Prostate gland (tissue), 2 donors: Measurements from ENCODE around the gene PYROXD2. TPM values are rescaled to one million over a fixed set of nuclear protein-coding genes. Genes with fewer than 3 reads are reported as not detected.

Source experiments
- DNase-seq: peaks from one replicate; pipeline ENCODE4 v3.0.0-alpha.2; 2019; ENCODE audit warnings: low spot score
- H3K27ac ChIP-seq, 2 donors: fragments of 200-600 bp; sonication (generic); 2 replicates each; pipeline ENCODE4 v1.5.1; 2017 to 2019
- H3K27me3 ChIP-seq: fragments of 200-600 bp; sonication (generic); replicated peaks from 2 replicates; pipeline ENCODE4 v1.5.1; 2019; ENCODE audit not compliant: insufficient read depth
- H3K36me3 ChIP-seq, 2 donors: fragments of 200-600 bp; sonication (generic); 1 replicate in 1 of 2; 2 replicates in 1 of 2; pipeline versions ENCODE4 v1.5.1 to v1.8.1; 2017 to 2019
- H3K4me1 ChIP-seq: fragments of 200-600 bp; sonication (generic); replicated peaks from 2 replicates; pipeline ENCODE4 v1.5.1; 2019
- H3K4me3 ChIP-seq, 2 donors: fragments of 200-600 bp; sonication (generic); 2 replicates each; pipeline ENCODE4 v1.5.1; 2017 to 2019
- H3K9me3 ChIP-seq: fragments of 200-600 bp; sonication (generic); 2 replicates; pipeline ENCODE4 v1.5.1; 2017
- CTCF ChIP-seq, 4 experiments: fragments of 200-600 bp in 2 of 4; fragments of 450-650 bp in 2 of 4; sonication (generic) in 2 of 4; IDR thresholded peaks; 1 replicate in 3 of 4; 2 replicates in 1 of 4; pipeline ENCODE4 v1.5.1; 2016 to 2019; ENCODE audit warnings: antibody characterized with exemption in 4 of 4, mild to moderate bottlenecking in 2 of 4, moderate library complexity in 2 of 4
- POLR2A ChIP-seq: fragments of 450-650 bp; IDR thresholded peaks from one replicate; pipeline ENCODE4 v1.6.1; 2016; ENCODE audit warnings: antibody characterized with exemption, mild to moderate bottlenecking
- POLR2AphosphoS5 ChIP-seq: sonication (generic); formaldehyde crosslinking; IDR thresholded peaks from one replicate; pipeline ENCODE4 v1.6.1; 2017; ENCODE audit warnings: antibody characterized with exemption
- WGBS: methylation state at CpG from one replicate; pipeline ENCODE4 v1.1.5; 2018; 5-methylcytosine and 5-hydroxymethylcytosine counted together
- intact Hi-C: fragments of 100-400 bp; cut with DNase I; formaldehyde crosslinking; loops from one replicate; pipeline ENCODE4 v1.14.2; 2022
- total RNA-seq, 2 donors: library from RNA; depleted of rRNA; stranded (reverse); fragments of >200 nt; gene quantifications; one replicate each; pipeline ENCODE4 v1.1.0, GENCODE V29; 2016

The PYROXD2 gene
- total RNA-seq, 2 donors from 2014 or later = 15.0 to 21.6 TPM

- no peaks in the 10 kb centered on the region for H3K9me3 ChIP-seq
- peaks cover 10 to 16% of the 10 kb centered on the region in 2 donors for H3K36me3 ChIP-seq
- intact Hi-C loops = no loop called here
- DNase-seq = no peak
- 98% methylated on average over 8 of the region's 8 CpGs for WGBS
- TF ChIP-seq CTCF (IDR thresholded peaks at IDR 0.05) (no peak), POLR2A (no peak), POLR2AphosphoS5 (no peak)
- no peak overlapping the region for H3K27ac ChIP-seq
- no peak overlapping the region for H3K4me3 ChIP-seq
- H3K4me1 ChIP-seq = no peaks in the 10 kb centered on the region
- no peaks in the 10 kb centered on the region for H3K27me3 ChIP-seq
These were observed 15.4 kb upstream of the PYROXD2 start for GRCh38 chr10:98430427-98430826.

GRCh38 chr10:98429320-98430072 is 14.5 kb upstream of the PYROXD2 start:
- Histone ChIP-seq H3K4me1 (no peaks in the 10 kb centered on the region), H3K27me3 (no peaks in the 10 kb centered on the region), H3K36me3 (peaks cover 10% of the 10 kb centered on the region in 2 donors), H3K27ac (no peak overlapping the region), H3K4me3 (no peak overlapping the region), H3K9me3 (no peaks in the 10 kb centered on the region)
- 93% methylated on average over 22 of the region's 22 CpGs for WGBS
- TF ChIP-seq POLR2AphosphoS5 = no peak
- no peak for TF ChIP-seq CTCF (IDR thresholded peaks at IDR 0.05)
- TF ChIP-seq POLR2A = no peak
- intact Hi-C loops = no loop called here
- no peak for DNase-seq

- Histone ChIP-seq H3K9me3 (no peaks in the 10 kb centered on the region), H3K27me3 (no peaks in the 10 kb centered on the region), H3K4me3 (no peak overlapping the region), H3K36me3 (peaks cover 0 to 10% of the 10 kb centered on the region in 2 donors), H3K4me1 (no peaks in the 10 kb centered on the region), H3K27ac (no peak overlapping the region)
- intact Hi-C loops = no loop called here
- no peak for TF ChIP-seq POLR2AphosphoS5
- no peak for TF ChIP-seq POLR2A
- no peak for TF ChIP-seq CTCF (IDR thresholded peaks at IDR 0.05)
- no peak for DNase-seq
- WGBS = 98% methylated on average over 6 of the region's 7 CpGs
These were observed 12.1 kb upstream of the PYROXD2 start for GRCh38 chr10:98427011-98427515.

GRCh38 chr10:98425511-98426352 is 10.8 kb upstream of the PYROXD2 start:
- intact Hi-C loops = no loop called here
- 85% methylated on average over 21 of the region's 21 CpGs for WGBS
- H3K4me3 ChIP-seq = no peak overlapping the region
- no peaks in the 10 kb centered on the region for H3K9me3 ChIP-seq
- H3K36me3 ChIP-seq = peaks cover 0 to 10% of the 10 kb centered on the region in 2 donors
- no peak overlapping the region for H3K27ac ChIP-seq
- no peaks in the 10 kb centered on the region for H3K4me1 ChIP-seq
- TF ChIP-seq POLR2AphosphoS5 (no peak), CTCF (IDR thresholded peaks at IDR 0.05) (peak in 3 of 4 experiments; percentile 17 to 64 (median 30))
- no peak for DNase-seq
- no peaks in the 10 kb centered on the region for H3K27me3 ChIP-seq
